ENCODE data around the gene ZPR1. TPM values are rescaled to one million over a fixed set of nuclear protein-coding genes. Genes with fewer than 3 reads are reported as not detected.

The ZPR1 gene
- polyA plus RNA-seq, 4 donors = 54.4 to 62.7 (median 59.1) TPM

Other genes starting within 250 kb of the ZPR1 start
- gene BUD13, start 15.0 kb downstream of the ZPR1 start, polyA plus RNA-seq (ENCODE audit: insufficient read length in 4 of 4) = 10 to 100 TPM; 33.8 to 40.4 (median 36.7) TPM
- gene APOA5, start 3.9 kb upstream of the ZPR1 start, polyA plus RNA-seq (ENCODE audit: insufficient read length in 4 of 4) = not detected
- under 1 TPM in 1 of 4 donors, not detected in 3; 0.08 TPM for gene APOA4, start 35.3 kb upstream of the ZPR1 start, polyA plus RNA-seq (ENCODE audit: insufficient read length in 4 of 4)
- gene APOC3, start 41.9 kb upstream of the ZPR1 start, polyA plus RNA-seq (ENCODE audit: insufficient read length in 4 of 4) = 10 to 100 TPM in 1 of 4 donors, 1 to 10 TPM in 3; 3.7 to 11.1 (median 8.4) TPM
- gene APOA1, start 49.6 kb upstream of the ZPR1 start, polyA plus RNA-seq (ENCODE audit: insufficient read length in 4 of 4) = 100 to 1,000 TPM in 3 of 4 donors, 10 to 100 TPM in 1; 75.4 to 179 (median 109) TPM

Measured in right renal pelvis (tissue), 4 donors.